PC-9 (cell line): Measurements from ENCODE around the gene KLHL10. TPM values are rescaled to one million over a fixed set of nuclear protein-coding genes. Genes with fewer than 3 reads are reported as not detected.

ENCODE experiments used
- BruUV-seq: library from RNA; stranded (reverse); fragments of 400-500 nt; replicated peaks from 2 replicates; lab custom pipeline; 2021; lab: Mats Ljungman, UMichigan
- CTCF ChIA-PET: fragments of 300-600 bp; sonication (Branson Sonifier 250); formaldehyde crosslinking; loops from one replicate; lab custom pipeline; 2022; ENCODE audit warnings: antibody characterized with exemption; lab: Charles Lee
- POLR2A ChIA-PET: fragments of 300-600 bp; sonication (Branson Sonifier 250); formaldehyde crosslinking; loops from one replicate; lab custom pipeline; 2022; ENCODE audit warnings: antibody characterized with exemption; ENCODE audit not compliant: unreplicated experiment; lab: Charles Lee
- DNase-seq, 2 experiments: peaks; one replicate each; pipeline versions ENCODE4 v3.0.0 to v3.0.0-alpha.2; 2015 to 2022; ENCODE audit warnings: mixed read lengths in 1 of 2
- H2AFZ ChIP-seq: fragments of 200-600 bp; sonication (generic); 2 replicates; pipeline ENCODE4 v1.8.1; 2017; ENCODE audit warnings: antibody characterized with exemption
- H3F3A ChIP-seq: fragments of 200-600 bp; sonication (generic); 2 replicates; pipeline ENCODE4 v1.8.1; 2017; ENCODE audit warnings: antibody characterized with exemption, mild to moderate bottlenecking, low read depth; ENCODE audit not compliant: insufficient read depth
- H3K27ac ChIP-seq: fragments of 200-600 bp; sonication (generic); 2 replicates; pipeline ENCODE4 v1.6.1; 2016; ENCODE audit warnings: mixed run types
- H3K27me3 ChIP-seq: fragments of 200-600 bp; sonication (generic); 2 replicates; pipeline ENCODE4 v1.6.1; 2016; ENCODE audit warnings: low read depth, mixed run types; ENCODE audit not compliant: insufficient read depth
- H3K36me3 ChIP-seq: fragments of 200-600 bp; sonication (generic); 2 replicates; pipeline ENCODE4 v1.6.1; 2016; ENCODE audit warnings: low read depth, mixed run types
- H3K4me1 ChIP-seq: fragments of 200-600 bp; sonication (generic); replicated peaks from 2 replicates; pipeline ENCODE4 v1.6.1; 2016; ENCODE audit warnings: mixed run types; ENCODE audit not compliant: insufficient read depth
- H3K4me2 ChIP-seq: fragments of 200-600 bp; sonication (generic); 2 replicates; pipeline ENCODE4 v1.6.1; 2017; ENCODE audit warnings: mixed run types
- H3K4me3 ChIP-seq: fragments of 200-600 bp; sonication (generic); 2 replicates; pipeline ENCODE4 v1.6.1; 2016; ENCODE audit warnings: mixed run types
- H3K79me2 ChIP-seq: fragments of 200-600 bp; sonication (generic); 2 replicates; pipeline ENCODE4 v1.6.1; 2017; ENCODE audit warnings: low read depth, mixed run types
- H3K9me2 ChIP-seq: fragments of 200-600 bp; sonication (generic); 2 replicates; pipeline ENCODE4 v1.8.1; 2017; ENCODE audit warnings: mild to moderate bottlenecking; ENCODE audit not compliant: insufficient read depth
- H3K9me3 ChIP-seq: fragments of 200-600 bp; sonication (generic); 2 replicates; pipeline ENCODE4 v1.8.1; 2016; ENCODE audit warnings: low read depth; ENCODE audit not compliant: insufficient read depth
- H4K20me1 ChIP-seq: fragments of 200-600 bp; sonication (generic); 2 replicates; pipeline ENCODE4 v1.8.1; 2017; ENCODE audit not compliant: insufficient read depth
- EZH2 ChIP-seq: fragments of 200-600 bp; sonication (generic); IDR thresholded peaks from 2 replicates; pipeline ENCODE4 v1.8.0; 2017; ENCODE audit warnings: antibody characterized with exemption, low read depth
- intact Hi-C: fragments of 100-400 bp; cut with micrococcal nuclease; formaldehyde crosslinking; loops from one replicate; pipeline ENCODE4 v1.10.0; 2022; ENCODE audit not compliant: unreplicated experiment
- total RNA-seq: library from RNA; stranded (reverse); gene quantifications from 2 replicates; pipeline ENCODE4 v1.2.3, GENCODE V29; 2021
- TF ChIP-seq, protein P1 (sequence below): fragments of 200-600 bp; sonication (generic); conservative IDR thresholded peaks from 2 replicates; pipeline ENCODE4 v1.6.1; 2017; ENCODE audit warnings: mixed run types, antibody characterized with exemption, mild to moderate bottlenecking, moderate library complexity

The KLHL10 gene
- total RNA-seq, 1 experiment from 2014 or later, result not detected

DNA sequence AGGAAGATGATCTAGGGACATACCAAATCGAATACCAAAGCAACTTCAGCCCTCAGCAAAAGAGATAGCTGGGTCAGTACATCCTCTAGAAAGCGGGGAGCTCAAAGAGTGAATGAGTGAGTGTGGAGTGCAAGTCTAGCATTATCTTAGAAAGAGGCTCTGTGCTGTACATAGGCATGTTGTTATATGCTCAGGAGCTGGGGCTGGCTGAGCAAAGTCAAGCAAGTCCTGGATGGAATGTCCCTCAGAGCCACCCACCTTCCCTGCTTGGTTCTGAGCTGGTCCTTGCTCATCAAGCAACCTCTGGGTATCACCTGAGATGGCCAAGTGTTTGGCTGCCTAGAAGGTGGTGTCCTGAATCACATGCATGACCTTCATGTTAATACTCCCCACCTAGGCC lies 32.5 kb downstream of the KLHL10 start:
- H3K27ac ChIP-seq, result no peak overlapping the region
- H3K36me3 ChIP-seq, result peaks cover 4% of the 10 kb centered on the region
- TF ChIP-seq EZH2, result no peak
- TF ChIP-seq, protein P1, sequence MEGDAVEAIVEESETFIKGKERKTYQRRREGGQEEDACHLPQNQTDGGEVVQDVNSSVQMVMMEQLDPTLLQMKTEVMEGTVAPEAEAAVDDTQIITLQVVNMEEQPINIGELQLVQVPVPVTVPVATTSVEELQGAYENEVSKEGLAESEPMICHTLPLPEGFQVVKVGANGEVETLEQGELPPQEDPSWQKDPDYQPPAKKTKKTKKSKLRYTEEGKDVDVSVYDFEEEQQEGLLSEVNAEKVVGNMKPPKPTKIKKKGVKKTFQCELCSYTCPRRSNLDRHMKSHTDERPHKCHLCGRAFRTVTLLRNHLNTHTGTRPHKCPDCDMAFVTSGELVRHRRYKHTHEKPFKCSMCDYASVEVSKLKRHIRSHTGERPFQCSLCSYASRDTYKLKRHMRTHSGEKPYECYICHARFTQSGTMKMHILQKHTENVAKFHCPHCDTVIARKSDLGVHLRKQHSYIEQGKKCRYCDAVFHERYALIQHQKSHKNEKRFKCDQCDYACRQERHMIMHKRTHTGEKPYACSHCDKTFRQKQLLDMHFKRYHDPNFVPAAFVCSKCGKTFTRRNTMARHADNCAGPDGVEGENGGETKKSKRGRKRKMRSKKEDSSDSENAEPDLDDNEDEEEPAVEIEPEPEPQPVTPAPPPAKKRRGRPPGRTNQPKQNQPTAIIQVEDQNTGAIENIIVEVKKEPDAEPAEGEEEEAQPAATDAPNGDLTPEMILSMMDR, result no peak
- no peak overlapping the region for H3K4me3 ChIP-seq
- H3F3A ChIP-seq, result peaks cover 37% of the 10 kb centered on the region; the same call in 1 of the 2 replicates
- no peak for DNase-seq
- no peaks in the 10 kb centered on the region for H3K4me1 ChIP-seq
- no peak overlapping the region for H3K4me2 ChIP-seq
- ChIA-PET CTCF (no interaction called here), POLR2A (no interaction called here)
- H2AFZ ChIP-seq, result no peak overlapping the region
- no TSS peak for BruUV-seq
- no peaks in the 10 kb centered on the region for H3K27me3 ChIP-seq
- H4K20me1 ChIP-seq, result no peaks in the 10 kb centered on the region
- no peaks in the 10 kb centered on the region for H3K9me3 ChIP-seq
- H3K9me2 ChIP-seq, result no peaks in the 10 kb centered on the region
- H3K79me2 ChIP-seq, result no peaks in the 10 kb centered on the region
- intact Hi-C loops, result no loop called here

DNA sequence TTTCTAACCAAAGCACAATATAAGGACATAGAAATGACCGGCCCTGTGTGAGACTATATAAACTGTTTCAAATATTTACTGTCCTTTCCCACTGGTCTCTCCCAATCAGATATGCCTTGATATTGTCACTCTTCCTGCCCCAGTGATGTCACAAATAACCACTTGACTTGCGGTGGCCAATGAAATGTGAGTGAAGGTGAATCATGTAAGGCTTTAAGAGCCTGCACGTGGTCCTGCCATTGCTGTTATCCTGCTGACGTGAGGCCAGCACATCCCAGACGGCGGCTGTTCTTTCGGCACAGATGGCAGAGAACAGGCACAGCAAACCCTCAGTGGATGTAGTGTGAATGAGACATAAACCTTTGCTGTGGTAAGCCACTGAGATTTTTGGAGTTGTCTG lies 33.0 kb downstream of the KLHL10 start:
- H3K27me3 ChIP-seq, result no peaks in the 10 kb centered on the region
- H3K79me2 ChIP-seq, result no peaks in the 10 kb centered on the region
- no peak overlapping the region for H2AFZ ChIP-seq
- H4K20me1 ChIP-seq, result no peaks in the 10 kb centered on the region
- ChIA-PET CTCF (interaction anchor here (0.7 kb wide), 1 partner anchor 10 kb away, joined by 6 read pairs; no protein-coding TSS in a partner anchor), POLR2A (no interaction called here)
- DNase-seq, result no peak
- no peak overlapping the region for H3K4me3 ChIP-seq
- H3K36me3 ChIP-seq, result peaks cover 4% of the 10 kb centered on the region
- H3K27ac ChIP-seq, result no peak overlapping the region
- H3K4me1 ChIP-seq, result no peaks in the 10 kb centered on the region
- peaks cover 37% of the 10 kb centered on the region; the same call in 1 of the 2 replicates for H3F3A ChIP-seq
- intact Hi-C loops, result no loop called here
- H3K9me3 ChIP-seq, result no peaks in the 10 kb centered on the region
- no peaks in the 10 kb centered on the region for H3K9me2 ChIP-seq
- H3K4me2 ChIP-seq, result no peak overlapping the region
- TF ChIP-seq, protein P1, result no peak
- no peak for TF ChIP-seq EZH2
- no TSS peak for BruUV-seq

DNA sequence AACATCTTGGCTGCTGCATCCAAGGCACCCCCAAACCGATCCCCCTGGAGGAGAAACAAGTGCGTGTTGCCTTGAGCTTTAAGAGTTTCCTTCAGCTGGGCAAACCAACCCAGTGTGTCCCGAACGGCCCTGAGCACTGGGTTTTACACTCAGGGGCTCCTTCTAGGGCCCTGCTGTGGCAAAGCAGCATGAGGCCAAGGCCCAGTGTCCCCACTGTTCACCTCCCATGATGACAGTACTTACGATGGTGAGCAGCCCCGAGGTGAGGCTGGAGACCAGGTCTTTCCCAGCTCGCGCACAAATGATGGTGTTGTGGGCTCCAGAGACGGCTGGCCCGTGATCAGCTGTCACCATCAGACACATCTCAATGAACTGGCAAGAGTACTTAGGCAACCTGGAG lies 34.2 kb downstream of the KLHL10 start:
- Histone ChIP-seq H3K27me3 (no peaks in the 10 kb centered on the region), H3K4me1 (no peaks in the 10 kb centered on the region), H3K4me3 (no peak overlapping the region), H3K4me2 (no peak overlapping the region), H3K36me3 (peaks cover 5% of the 10 kb centered on the region), H3K79me2 (no peaks in the 10 kb centered on the region), H3K9me3 (no peaks in the 10 kb centered on the region), H4K20me1 (no peaks in the 10 kb centered on the region), H3K9me2 (no peaks in the 10 kb centered on the region), H3K27ac (no peak overlapping the region), H2AFZ (no peak overlapping the region), H3F3A (peaks cover 34% of the 10 kb centered on the region; the same call in 1 of the 2 replicates)
- intact Hi-C loops, result no loop called here
- TF ChIP-seq, protein P1, result no peak
- no peak for TF ChIP-seq EZH2
- CTCF ChIA-PET, result interaction anchor here (0.5 kb wide), 1 partner anchor 53 kb away, joined by 3 read pairs; no protein-coding TSS in a partner anchor
- POLR2A ChIA-PET, result no interaction called here
- no peak for DNase-seq
- no TSS peak for BruUV-seq
